ENCODE data around the gene CUBN. TPM values are rescaled to one million over a fixed set of nuclear protein-coding genes. Genes with fewer than 3 reads are reported as not detected.

CUBN gene
- total and polyA plus RNA-seq, 2 experiments from 2014 or later = 0.41 to 0.65 TPM

- in situ Hi-C loops (cut with MboI) = no loop called here
- 76 to 83% methylated on average over 8 of the region's 8 CpGs for WGBS, 2 experiments (ENCODE audit: low coverage in 1 of 2, low lambda C conversion rate in 2 of 2, missing lambda C conversion rate in 2 of 2)
Observed at GRCh38 chr10:17005621-17006566, 123.7 kb downstream of the CUBN start.

GRCh38 chr10:17004801-17005380 is 124.7 kb downstream of the CUBN start:
- no peak for DNase-seq
- Histone ChIP-seq H3K9me3 (ENCODE audit: low read depth) (no peaks in the 10 kb centered on the region), H3K4me2 (ENCODE audit: unreplicated experiment) (no peak overlapping the region), H3F3A (ENCODE audit: insufficient read depth) (peaks cover 52% of the 10 kb centered on the region), H3K27me3 (replicated peaks; ENCODE audit: insufficient read depth) (no peaks in the 10 kb centered on the region), H3K4me1 (ENCODE audit: insufficient read depth) (peaks cover 57% of the 10 kb centered on the region), H3K4me3 (no peak overlapping the region), H3K9ac (no peak overlapping the region), H2AFZ (no peak overlapping the region), H3K36me3 (ENCODE audit: low read depth) (no peaks in the 10 kb centered on the region), H3K9me2 (ENCODE audit: insufficient read depth) (no peaks in the 10 kb centered on the region), H4K20me1 (ENCODE audit: insufficient read depth) (no peaks in the 10 kb centered on the region), H3K79me2 (ENCODE audit: insufficient read depth) (no peaks in the 10 kb centered on the region), H3K27ac (no peak overlapping the region)
- 84 to 86% methylated on average over 6 of the region's 6 CpGs for WGBS, 2 experiments (ENCODE audit: low coverage in 1 of 2, low lambda C conversion rate in 2 of 2, missing lambda C conversion rate in 2 of 2)
- no peak for TF ChIP-seq EZH2phosphoT487 (IDR thresholded peaks at IDR 0.05; ENCODE audit: insufficient read depth, low read depth)
- no peak for TF ChIP-seq EZH2 (IDR thresholded peaks at IDR 0.05; ENCODE audit: insufficient read depth, poor library complexity, severe bottlenecking)
- in situ Hi-C loops (cut with MboI) = no loop called here

More at GRCh38 chr10:17005621-17006566, 123.7 kb downstream of the CUBN start:
- DNase-seq = peak; percentile 59
- Histone ChIP-seq H4K20me1 (ENCODE audit: insufficient read depth) (no peaks in the 10 kb centered on the region), H3K4me3 (no peak overlapping the region), H3K4me1 (ENCODE audit: insufficient read depth) (peaks cover 59% of the 10 kb centered on the region), H3K36me3 (ENCODE audit: low read depth) (no peaks in the 10 kb centered on the region), H3K27me3 (replicated peaks; ENCODE audit: insufficient read depth) (no peaks in the 10 kb centered on the region), H3K9ac (no peak overlapping the region), H3K27ac (no peak overlapping the region), H3K9me3 (ENCODE audit: low read depth) (no peaks in the 10 kb centered on the region), H3K79me2 (ENCODE audit: insufficient read depth) (no peaks in the 10 kb centered on the region), H3K9me2 (ENCODE audit: insufficient read depth) (no peaks in the 10 kb centered on the region), H2AFZ (no peak overlapping the region), H3F3A (ENCODE audit: insufficient read depth) (peaks cover 55% of the 10 kb centered on the region), H3K4me2 (ENCODE audit: unreplicated experiment) (no peak overlapping the region)
- TF ChIP-seq EZH2phosphoT487 (IDR thresholded peaks at IDR 0.05; ENCODE audit: insufficient read depth, low read depth) = no peak
- TF ChIP-seq EZH2 (IDR thresholded peaks at IDR 0.05; ENCODE audit: insufficient read depth, poor library complexity, severe bottlenecking) = no peak

- Histone ChIP-seq H4K20me1 (ENCODE audit: insufficient read depth) (no peaks in the 10 kb centered on the region), H3K36me3 (ENCODE audit: low read depth) (no peaks in the 10 kb centered on the region), H3K27ac (peak overlapping the region; percentile 99), H3K9ac (peak overlapping the region; percentile 88), H3K79me2 (ENCODE audit: insufficient read depth) (no peaks in the 10 kb centered on the region), H3K27me3 (replicated peaks; ENCODE audit: insufficient read depth) (no peaks in the 10 kb centered on the region), H3K4me3 (peak overlapping the region; percentile 43; the same call in 1 of the 2 replicates), H3K9me3 (ENCODE audit: low read depth) (no peaks in the 10 kb centered on the region), H3K4me2 (ENCODE audit: unreplicated experiment) (peak overlapping the region; percentile 73), H3K9me2 (ENCODE audit: insufficient read depth) (no peaks in the 10 kb centered on the region), H3F3A (ENCODE audit: insufficient read depth) (peaks cover 52% of the 10 kb centered on the region), H2AFZ (no peak overlapping the region), H3K4me1 (ENCODE audit: insufficient read depth) (peaks cover 52% of the 10 kb centered on the region)
- in situ Hi-C loops (cut with MboI) = no loop called here
- peak; percentile 82 for DNase-seq
- TF ChIP-seq EZH2phosphoT487 (IDR thresholded peaks at IDR 0.05; ENCODE audit: insufficient read depth, low read depth) (no peak), EZH2 (IDR thresholded peaks at IDR 0.05; ENCODE audit: insufficient read depth, poor library complexity, severe bottlenecking) (no peak)
- WGBS, 2 experiments (ENCODE audit: low coverage in 1 of 2, low lambda C conversion rate in 2 of 2, missing lambda C conversion rate in 2 of 2) = 31 to 43% methylated on average over 7 of the region's 7 CpGs
Observed at GRCh38 chr10:17003651-17004286, 125.8 kb downstream of the CUBN start.

- Histone ChIP-seq H3K27ac (peak overlapping the region; percentile 99), H3F3A (ENCODE audit: insufficient read depth) (peaks cover 49% of the 10 kb centered on the region), H3K9ac (peak overlapping the region; percentile 88), H3K4me1 (ENCODE audit: insufficient read depth) (peaks cover 47% of the 10 kb centered on the region), H3K4me3 (peak overlapping the region; percentile 43), H4K20me1 (ENCODE audit: insufficient read depth) (no peaks in the 10 kb centered on the region), H3K79me2 (ENCODE audit: insufficient read depth) (no peaks in the 10 kb centered on the region), H3K9me2 (ENCODE audit: insufficient read depth) (no peaks in the 10 kb centered on the region), H3K36me3 (ENCODE audit: low read depth) (no peaks in the 10 kb centered on the region), H3K27me3 (replicated peaks; ENCODE audit: insufficient read depth) (no peaks in the 10 kb centered on the region), H3K9me3 (ENCODE audit: low read depth) (no peaks in the 10 kb centered on the region), H2AFZ (no peak overlapping the region), H3K4me2 (ENCODE audit: unreplicated experiment) (peak overlapping the region; percentile 73)
- WGBS, 2 experiments (ENCODE audit: low coverage in 1 of 2, low lambda C conversion rate in 2 of 2, missing lambda C conversion rate in 2 of 2) = 1 to 2% methylated on average over 7 of the region's 7 CpGs
- no peak for TF ChIP-seq EZH2phosphoT487 (IDR thresholded peaks at IDR 0.05; ENCODE audit: insufficient read depth, low read depth)
- no peak for TF ChIP-seq EZH2 (IDR thresholded peaks at IDR 0.05; ENCODE audit: insufficient read depth, poor library complexity, severe bottlenecking)
- peak; percentile 93 for DNase-seq
- in situ Hi-C loops (cut with MboI) = no loop called here
Observed at GRCh38 chr10:17003151-17003550, 126.5 kb downstream of the CUBN start.
